ENCODE measurements around the gene PRKCA. TPM values are rescaled to one million over a fixed set of nuclear protein-coding genes. Genes with fewer than 3 reads are reported as not detected.

PRKCA gene
- total and polyA plus RNA-seq, 4 experiments from 2014 or later, result 1.1 to 107 (median 56.1) TPM

GRCh38 chr17:66446419-66446818 is 144.0 kb downstream of the PRKCA start:
- Mint-ChIP-seq H3K27me3 (no peaks in the 10 kb centered on the region), H3K9me3 (peaks cover 0 to 2% (median 0%) of the 10 kb centered on the region in 8 donors), H3K4me1 (peaks cover 39 to 87% (median 61%) of the 10 kb centered on the region in 4 donors), H3K4me3 (no peak overlapping the region), H3K36me3 (peaks cover 23 to 27% of the 10 kb centered on the region in 2 donors), H3K27ac (peak overlapping the region in 1 of 7 donors; percentile 5)
- DNase-seq, result no peak
- no peaks in the 10 kb centered on the region for H3K36me3 ChIP-seq (ENCODE audit: insufficient read depth, low read length)
- ChIA-PET POLR2A (ENCODE audit: partially characterized antibody) (interaction anchor here (1.6 kb wide), 1 partner anchor 20 kb away, joined by 4 read pairs; no protein-coding TSS in a partner anchor), CTCF (ENCODE audit: partially characterized antibody) (interaction anchor here (0.6 kb wide), 1 partner anchor 108 kb away, joined by 3 read pairs; no protein-coding TSS in a partner anchor)
- peaks cover 7% of the 10 kb centered on the region for H3K4me1 ChIP-seq (ENCODE audit: insufficient read depth, low read length)
- H3K4me3 ChIP-seq (ENCODE audit: low read length in 2 of 2), result no peak overlapping the region
- H3K9me3 ChIP-seq (ENCODE audit: control insufficient read depth in 1 of 2, low read length in 2 of 2), result peaks cover 0 to 2% of the 10 kb centered on the region in 2 donors
- H3K27me3 ChIP-seq (ENCODE audit: insufficient read depth, low read length), result no peaks in the 10 kb centered on the region
- no peak overlapping the region for H3K27ac ChIP-seq (ENCODE audit: low read depth, low read length)
- intact Hi-C loops (cut with micrococcal nuclease), result no loop called here

DNA sequence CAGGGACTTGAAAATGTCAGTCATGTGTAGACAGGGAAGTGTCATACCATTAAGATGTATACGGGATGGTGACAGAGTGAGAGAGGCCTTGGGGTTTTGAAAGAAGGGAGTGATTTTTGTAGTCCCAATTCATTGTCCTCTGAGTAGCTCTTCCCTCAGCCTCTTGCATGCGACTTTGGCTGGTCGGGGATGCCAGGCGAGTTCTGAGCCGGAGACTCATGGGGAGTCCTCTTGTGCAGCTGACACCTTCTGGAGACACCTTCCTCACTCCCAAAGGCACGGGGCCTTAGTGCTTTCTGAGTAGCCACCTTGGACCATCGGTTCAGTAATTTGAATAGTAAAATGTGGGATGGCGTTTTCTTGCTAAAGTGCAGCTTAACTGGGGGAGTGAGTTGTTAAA is 144.7 kb downstream of the PRKCA start:
- peak overlapping the region in 1 of 8 donors; percentile 1 for H3K4me3 Mint-ChIP-seq
- no peaks in the 10 kb centered on the region for H3K27me3 Mint-ChIP-seq
- H3K27ac ChIP-seq (ENCODE audit: low read depth, low read length), result no peak overlapping the region
- H3K4me1 Mint-ChIP-seq, result peaks cover 42 to 90% (median 63%) of the 10 kb centered on the region in 4 donors
- H3K4me1 ChIP-seq (ENCODE audit: insufficient read depth, low read length), result peaks cover 7% of the 10 kb centered on the region
- H3K27me3 ChIP-seq (ENCODE audit: insufficient read depth, low read length), result no peaks in the 10 kb centered on the region
- peaks cover 0 to 2% of the 10 kb centered on the region in 2 donors for H3K9me3 ChIP-seq (ENCODE audit: control insufficient read depth in 1 of 2, low read length in 2 of 2)
- no peak for DNase-seq
- intact Hi-C loops (cut with micrococcal nuclease), result no loop called here
- ChIA-PET POLR2A (ENCODE audit: partially characterized antibody) (interaction anchor here (1.6 kb wide), 1 partner anchor 19 kb away, joined by 4 read pairs; no protein-coding TSS in a partner anchor), CTCF (ENCODE audit: partially characterized antibody) (interaction anchor here (0.6 kb wide), 1 partner anchor 109 kb away, joined by 3 read pairs; no protein-coding TSS in a partner anchor)
- no peak overlapping the region for H3K4me3 ChIP-seq (ENCODE audit: low read length in 2 of 2)
- peaks cover 20 to 27% of the 10 kb centered on the region in 2 donors for H3K36me3 Mint-ChIP-seq
- H3K36me3 ChIP-seq (ENCODE audit: insufficient read depth, low read length), result no peaks in the 10 kb centered on the region
- H3K9me3 Mint-ChIP-seq, result peaks cover 0 to 2% (median 0%) of the 10 kb centered on the region in 8 donors
- H3K27ac Mint-ChIP-seq, result peak overlapping the region in 1 of 7 donors; percentile 5

- Histone ChIP-seq H3K27me3 (ENCODE audit: insufficient read depth, low read length) (no peaks in the 10 kb centered on the region), H3K4me1 (ENCODE audit: insufficient read depth, low read length) (peaks cover 7% of the 10 kb centered on the region), H3K9me3 (ENCODE audit: control insufficient read depth in 1 of 2, low read length in 2 of 2) (peaks cover 0 to 2% of the 10 kb centered on the region in 2 donors), H3K36me3 (ENCODE audit: insufficient read depth, low read length) (no peaks in the 10 kb centered on the region), H3K27ac (ENCODE audit: low read depth, low read length) (no peak overlapping the region), H3K4me3 (ENCODE audit: low read length in 2 of 2) (no peak overlapping the region)
- Mint-ChIP-seq H3K4me1 (peaks cover 38 to 83% (median 58%) of the 10 kb centered on the region in 4 donors), H3K36me3 (peaks cover 13 to 20% of the 10 kb centered on the region in 2 donors), H3K27me3 (no peaks in the 10 kb centered on the region), H3K9me3 (peaks cover 0 to 2% (median 0%) of the 10 kb centered on the region in 8 donors), H3K4me3 (no peak overlapping the region), H3K27ac (peak overlapping the region in 3 of 7 donors; percentile 18 to 75 (median 28))
- ChIA-PET POLR2A (ENCODE audit: partially characterized antibody) (interaction anchor here (1.6 kb wide), 1 partner anchor 18 kb away, joined by 4 read pairs; no protein-coding TSS in a partner anchor), CTCF (ENCODE audit: partially characterized antibody) (interaction anchor here (1.3 kb wide), 1 partner anchor 87 kb away, joined by 3 read pairs; no protein-coding TSS in a partner anchor)
- intact Hi-C loops (cut with micrococcal nuclease), result no loop called here
- no peak for DNase-seq
Measured at GRCh38 chr17:66448026-66448639, 145.7 kb downstream of the PRKCA start.

- Mint-ChIP-seq H3K9me3 (peaks cover 0 to 2% (median 0%) of the 10 kb centered on the region in 8 donors), H3K27ac (peak overlapping the region; percentile 2 to 74 (median 8)), H3K4me1 (peaks cover 37 to 74% (median 51%) of the 10 kb centered on the region in 4 donors), H3K36me3 (peaks cover 16 to 17% of the 10 kb centered on the region in 2 donors), H3K27me3 (no peaks in the 10 kb centered on the region), H3K4me3 (no peak overlapping the region)
- ChIA-PET POLR2A (ENCODE audit: partially characterized antibody) (interaction anchor here (0.6 kb wide), 1 partner anchor 32 kb away, joined by 3 read pairs; no protein-coding TSS in a partner anchor), CTCF (ENCODE audit: partially characterized antibody) (interaction anchor here (1.2 to 1.3 kb wide), 2 partner anchors 17 to 86 kb away, joined by 3 to 4 read pairs; no protein-coding TSS in a partner anchor)
- no peaks in the 10 kb centered on the region for H3K36me3 ChIP-seq (ENCODE audit: insufficient read depth, low read length)
- no peak overlapping the region for H3K27ac ChIP-seq (ENCODE audit: low read depth, low read length)
- H3K9me3 ChIP-seq (ENCODE audit: control insufficient read depth in 1 of 2, low read length in 2 of 2), result peaks cover 0 to 2% of the 10 kb centered on the region in 2 donors
- intact Hi-C loops (cut with micrococcal nuclease), result no loop called here
- peaks cover 7% of the 10 kb centered on the region for H3K4me1 ChIP-seq (ENCODE audit: insufficient read depth, low read length)
- no peak for DNase-seq
- H3K4me3 ChIP-seq (ENCODE audit: low read length in 2 of 2), result no peak overlapping the region
- H3K27me3 ChIP-seq (ENCODE audit: insufficient read depth, low read length), result no peaks in the 10 kb centered on the region
Measured at GRCh38 chr17:66449418-66449977, 147.1 kb downstream of the PRKCA start.

DNA sequence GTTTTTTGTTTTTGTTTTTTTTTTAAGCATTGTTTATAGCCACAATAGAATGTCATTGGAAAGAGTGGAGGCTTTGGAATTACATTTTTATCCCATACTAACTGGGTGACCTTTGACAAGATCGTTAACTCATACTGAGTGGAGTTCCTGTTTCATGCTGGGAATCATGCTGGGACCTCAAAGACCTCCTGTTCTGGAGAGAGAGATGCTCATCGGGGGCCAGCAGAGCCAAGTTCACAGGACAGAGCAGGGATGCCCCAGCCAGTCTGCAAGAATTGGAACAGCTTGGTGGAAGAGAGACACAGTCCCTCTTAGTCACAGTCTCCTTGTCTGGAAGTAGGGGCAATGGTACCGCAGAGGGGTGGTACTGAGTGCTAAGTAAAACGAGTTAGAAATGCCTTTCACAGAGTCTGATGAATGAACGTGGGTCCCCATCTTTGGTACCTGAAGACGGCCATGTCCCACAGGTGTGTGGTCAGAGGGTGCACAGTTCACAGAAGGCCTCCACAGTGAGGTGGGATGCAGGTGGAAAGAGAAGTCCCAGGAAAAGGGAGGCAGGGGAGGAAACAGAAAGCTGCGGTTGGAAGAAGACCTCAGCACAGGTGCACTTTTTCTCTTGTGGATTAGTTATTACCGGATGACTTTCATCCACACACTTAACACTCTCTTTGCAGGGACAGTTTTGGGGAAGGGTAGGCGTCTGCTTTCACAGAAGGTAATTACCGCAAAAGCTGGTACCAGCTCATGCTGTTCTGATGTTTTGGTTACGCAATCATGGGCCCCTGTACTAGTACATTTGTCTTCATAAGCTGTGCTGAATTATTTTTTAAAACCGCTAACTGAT is 147.8 kb downstream of the PRKCA start:
- no peaks in the 10 kb centered on the region for H3K27me3 ChIP-seq (ENCODE audit: insufficient read depth, low read length)
- H3K4me3 ChIP-seq (ENCODE audit: low read length in 2 of 2), result no peak overlapping the region
- peaks cover 35 to 66% (median 49%) of the 10 kb centered on the region in 4 donors for H3K4me1 Mint-ChIP-seq
- H3K36me3 ChIP-seq (ENCODE audit: insufficient read depth, low read length), result no peaks in the 10 kb centered on the region
- H3K9me3 ChIP-seq (ENCODE audit: control insufficient read depth in 1 of 2, low read length in 2 of 2), result peaks cover 0 to 2% of the 10 kb centered on the region in 2 donors
- no peak for DNase-seq
- ChIA-PET POLR2A (ENCODE audit: partially characterized antibody) (interaction anchor here (0.6 kb wide), 1 partner anchor 31 kb away, joined by 3 read pairs; no protein-coding TSS in a partner anchor), CTCF (ENCODE audit: partially characterized antibody) (interaction anchor here (0.7 kb wide), 1 partner anchor 10 kb away, joined by 3 read pairs; no protein-coding TSS in a partner anchor)
- peak overlapping the region in 2 of 8 donors; percentile 45 to 52 for H3K4me3 Mint-ChIP-seq
- H3K27ac Mint-ChIP-seq, result peak overlapping the region in 6 of 7 donors; percentile 2 to 83 (median 26)
- intact Hi-C loops (cut with micrococcal nuclease), result no loop called here
- peaks cover 17 to 21% of the 10 kb centered on the region in 2 donors for H3K36me3 Mint-ChIP-seq
- no peaks in the 10 kb centered on the region for H3K27me3 Mint-ChIP-seq
- no peak overlapping the region for H3K27ac ChIP-seq (ENCODE audit: low read depth, low read length)
- H3K9me3 Mint-ChIP-seq, result no peaks in the 10 kb centered on the region
- peaks cover 7% of the 10 kb centered on the region for H3K4me1 ChIP-seq (ENCODE audit: insufficient read depth, low read length)

DNA sequence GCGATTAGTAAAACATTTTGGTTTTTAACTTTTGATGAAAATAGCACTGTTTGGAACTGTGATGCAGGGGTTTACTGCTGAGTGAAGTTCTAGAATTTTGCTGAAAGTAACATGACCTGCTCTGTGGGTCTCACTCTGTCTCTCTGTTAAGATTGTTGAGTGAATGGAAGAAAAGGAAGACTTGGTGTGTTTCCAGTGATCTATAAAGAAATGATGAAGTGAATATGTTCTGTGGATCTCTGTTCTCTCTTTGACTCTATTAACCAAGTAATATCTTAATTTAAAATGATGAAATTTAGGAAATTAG is 148.4 kb downstream of the PRKCA start:
- CTCF ChIA-PET (ENCODE audit: partially characterized antibody), result interaction anchor here (0.7 kb wide), 1 partner anchor 9 kb away, joined by 3 read pairs; no protein-coding TSS in a partner anchor
- H3K27ac Mint-ChIP-seq, result peak overlapping the region in 2 of 7 donors; percentile 2 to 30
- intact Hi-C loops (cut with micrococcal nuclease), result no loop called here
- no peaks in the 10 kb centered on the region for H3K9me3 Mint-ChIP-seq
- Histone ChIP-seq H3K4me3 (ENCODE audit: low read length in 2 of 2) (no peak overlapping the region), H3K4me1 (ENCODE audit: insufficient read depth, low read length) (peaks cover 7% of the 10 kb centered on the region), H3K27me3 (ENCODE audit: insufficient read depth, low read length) (no peaks in the 10 kb centered on the region), H3K27ac (ENCODE audit: low read depth, low read length) (no peak overlapping the region), H3K36me3 (ENCODE audit: insufficient read depth, low read length) (no peaks in the 10 kb centered on the region), H3K9me3 (ENCODE audit: control insufficient read depth in 1 of 2, low read length in 2 of 2) (peaks cover 0 to 2% of the 10 kb centered on the region in 2 donors)
- H3K4me3 Mint-ChIP-seq, result peak overlapping the region in 1 of 8 donors; percentile 6
- POLR2A ChIA-PET (ENCODE audit: partially characterized antibody), result no interaction called here
- peaks cover 23 to 25% of the 10 kb centered on the region in 2 donors for H3K36me3 Mint-ChIP-seq
- no peaks in the 10 kb centered on the region for H3K27me3 Mint-ChIP-seq
- no peak for DNase-seq
- H3K4me1 Mint-ChIP-seq, result peaks cover 33 to 63% (median 47%) of the 10 kb centered on the region in 4 donors

All from CD4-positive, alpha-beta memory T cell (primary cell).